GM12878 (cell line): ENCODE data around the gene GADD45A. TPM values are rescaled to one million over a fixed set of nuclear protein-coding genes. Genes with fewer than 3 reads are reported as not detected.

Source experiments
- ATAC-seq: fragments of 200-7000 bp; cut with Tn5 transposase; 3 replicates; pipeline ENCODE4 v1.9.1; 2020; ENCODE audit warnings: mild to moderate bottlenecking, moderate library complexity
- BruUV-seq: library from RNA; stranded (reverse); fragments of 400-500 nt; replicated peaks from 2 replicates; lab custom pipeline; 2021; lab: Mats Ljungman, UMichigan
- CTCF ChIA-PET: fragments of 300-600 bp; sonication (Branson Sonifier 250); formaldehyde crosslinking; extraction: SDS; loops from one replicate; lab custom pipeline; 2021; ENCODE audit warnings: inconsistent platforms; lab: Yijun Ruan, JAX
- POLR2A ChIA-PET: fragments of 350-600 bp; formaldehyde crosslinking; extraction: SDS; loops from one replicate; lab custom pipeline; 2021; ENCODE audit warnings: inconsistent platforms; lab: Charles Lee
- RAD21 ChIA-PET: fragments of 300-600 bp; sonication (Branson Sonifier 250); formaldehyde crosslinking; loops from one replicate; lab custom pipeline; 2023; ENCODE audit warnings: antibody characterized with exemption; ENCODE audit not compliant: unreplicated experiment; lab: Charles Lee
- SMC1A ChIA-PET: fragments of 300-600 bp; sonication (Branson Sonifier 250); formaldehyde crosslinking; loops from one replicate; lab custom pipeline; 2023; ENCODE audit not compliant: unreplicated experiment, uncharacterized antibody; lab: Charles Lee
- DNase-seq: peaks from one replicate; pipeline ENCODE4 v3.0.0-alpha.2; 2011; ENCODE audit warnings: low read depth, low spot score
- FAIRE-seq: peaks from 3 replicates; lab custom pipeline; 2011; peaks lifted over from hg19 to GRCh38; lab: Jason Lieb, UNC
- H2AFZ ChIP-seq: 2 replicates; pipeline ENCODE4 v1.6.0; 2011; ENCODE audit warnings: low read depth, low read length, control low read depth; ENCODE audit not compliant: control insufficient read depth
- H3K27ac ChIP-seq: 2 replicates; pipeline ENCODE4 v1.5.1; 2011; ENCODE audit warnings: control low read depth; ENCODE audit not compliant: control insufficient read depth, insufficient read depth
- H3K27me3 ChIP-seq, 2 experiments: replicated peaks in 1 of 2; 2 replicates each; pipeline versions ENCODE4 v1.6.0 to v1.6.1; 2011; ENCODE audit warnings: low read length in 1 of 2; ENCODE audit not compliant: control insufficient read depth in 2 of 2, insufficient read depth in 2 of 2
- H3K36me3 ChIP-seq, 2 experiments: 2 replicates each; pipeline ENCODE4 v1.5.1; 2011; ENCODE audit warnings: low read length in 1 of 2; ENCODE audit not compliant: control insufficient read depth in 2 of 2, insufficient read depth in 2 of 2
- H3K4me1 ChIP-seq: 2 replicates; pipeline ENCODE4 v1.6.1; 2011; ENCODE audit warnings: mild to moderate bottlenecking, low read length, moderate library complexity, mixed read lengths; ENCODE audit not compliant: control insufficient read depth, insufficient read depth
- H3K4me2 ChIP-seq: 2 replicates; pipeline ENCODE4 v1.6.0; 2011; ENCODE audit warnings: control low read depth; ENCODE audit not compliant: control insufficient read depth, insufficient read depth
- H3K4me3 ChIP-seq: fragments of 200-600 bp; sonication (generic); 2 replicates; pipeline ENCODE4 v1.5.1; 2016
- H3K79me2 ChIP-seq: 2 replicates; pipeline ENCODE4 v1.6.0; 2011; ENCODE audit warnings: low read length; ENCODE audit not compliant: control insufficient read depth, insufficient read depth
- H3K9ac ChIP-seq: 2 replicates; pipeline ENCODE4 v1.8.0; 2011; ENCODE audit warnings: low read length, control low read depth, mixed read lengths; ENCODE audit not compliant: control insufficient read depth, insufficient read depth
- H3K9me3 ChIP-seq: replicated peaks from 3 replicates; pipeline ENCODE4 v1.5.1; 2011; ENCODE audit warnings: mild to moderate bottlenecking, low read length; ENCODE audit not compliant: control insufficient read depth, insufficient read depth
- H4K20me1 ChIP-seq: 2 replicates; pipeline ENCODE4 v1.6.0; 2011; ENCODE audit not compliant: control insufficient read depth, insufficient read depth
- CREB1 ChIP-seq: IDR thresholded peaks from 2 replicates; pipeline ENCODE4 v1.6.1; 2012; ENCODE audit warnings: low read depth, mild to moderate bottlenecking, inconsistent platforms
- KAT2A ChIP-seq: conservative IDR thresholded peaks from 2 replicates; pipeline ENCODE4 v1.6.1; 2011; ENCODE audit warnings: low read depth, low read length; ENCODE audit not compliant: control insufficient read depth
- MTA2 ChIP-seq: fragments of 450-650 bp; IDR thresholded peaks from 2 replicates; pipeline ENCODE4 v1.6.1; 2016; ENCODE audit warnings: low read depth, mild to moderate bottlenecking, moderate library complexity
- MYC ChIP-seq: IDR thresholded peaks from 2 replicates; pipeline ENCODE4 v1.6.1; 2011; ENCODE audit warnings: mild to moderate bottlenecking, low read length, moderate library complexity, inconsistent platforms; ENCODE audit not compliant: insufficient read depth, insufficient replicate concordance, insufficient read length, severe bottlenecking
- NFIC ChIP-seq: IDR thresholded peaks from 2 replicates; pipeline ENCODE4 v1.6.1; 2012; ENCODE audit warnings: low read depth, mild to moderate bottlenecking, inconsistent platforms, low read length, moderate library complexity
- NR2C2 ChIP-seq: IDR thresholded peaks from 2 replicates; pipeline ENCODE4 v1.6.1; 2011; ENCODE audit warnings: borderline replicate concordance, low read depth; ENCODE audit not compliant: control insufficient read depth, insufficient read length
- NRF1 ChIP-seq: conservative IDR thresholded peaks from 2 replicates; pipeline ENCODE4 v1.6.1; 2011; ENCODE audit warnings: mild to moderate bottlenecking, low read depth, low read length, improper control_type of control experiment
- POLR2AphosphoS5 ChIP-seq: IDR thresholded peaks from 2 replicates; pipeline ENCODE4 v1.6.1; 2011; ENCODE audit warnings: mild to moderate bottlenecking, low read length, inconsistent platforms
- RFX5 ChIP-seq: IDR thresholded peaks from 2 replicates; pipeline ENCODE4 v1.6.1; 2011; ENCODE audit warnings: low read depth, low read length, improper control_type of control experiment
- TCF3 ChIP-seq: IDR thresholded peaks from 2 replicates; pipeline ENCODE4 v1.6.1; 2012; ENCODE audit warnings: low read depth, mild to moderate bottlenecking, low read length, borderline replicate concordance; ENCODE audit not compliant: insufficient read depth
- ZNF622 ChIP-seq: fragments of 450-650 bp; IDR thresholded peaks from 2 replicates; pipeline ENCODE4 v1.6.1; 2017; ENCODE audit warnings: mild to moderate bottlenecking, inconsistent platforms
- WGBS: methylation state at CpG from one replicate; pipeline ENCODE4 v1.1.6; 2016; ENCODE audit warnings: low lambda C conversion rate; ENCODE audit not compliant: insufficient replicate concordance, insufficient coverage; ENCODE audit errors: missing lambda C conversion rate; 5-methylcytosine and 5-hydroxymethylcytosine counted together
- in situ Hi-C: fragments of 300-500 bp; cut with MboI; formaldehyde crosslinking; loops from 9 replicates; pipeline ENCODE4 v1.14.3; 2018; ENCODE audit warnings: mixed read lengths
- intact Hi-C: fragments of 100-400 bp; cut with micrococcal nuclease; formaldehyde crosslinking; loops from one replicate; pipeline ENCODE4 v1.14.2; 2022; ENCODE audit not compliant: unreplicated experiment
- polyA plus RNA-seq, 11 experiments: library from polyadenylated mRNA; depleted of rRNA in 4 of 11; unstranded in 6 of 11; stranded (reverse) in 5 of 11; fragments of >200 nt; fragmentation: Nextera tagmentation in 4 of 11; fragmentation: Illumina TruSeq in 1 of 11; extraction: Ambion mirVana in 4 of 11; extraction: Trizol in 1 of 11; gene quantifications; 1 replicate in 1 of 11; 2 replicates in 10 of 11; pipeline versions ENCODE4 v1.2.1 to v1.2.3, GENCODE V29; 2011 to 2016; ENCODE audit warnings: inconsistent platforms in 2 of 11, missing spikeins in 2 of 11, low read depth in 1 of 11
- total RNA-seq, 4 experiments: library from RNA; depleted of rRNA in 3 of 4; stranded (reverse); fragments of >200 nt in 3 of 4; fragmentation: Illumina TruSeq in 1 of 4; extraction: Trizol in 1 of 4; gene quantifications; 2 replicates each; pipeline versions ENCODE4 v1.2.1 to v1.2.3, GENCODE V29; 2013 to 2021
- TF ChIP-seq, protein P1 (sequence below): fragments of 450-650 bp; IDR thresholded peaks from 2 replicates; pipeline ENCODE4 v1.6.1; 2017; ENCODE audit warnings: low read depth, mild to moderate bottlenecking, moderate library complexity
- TF ChIP-seq, protein P2 (sequence below): fragments of 450-650 bp; IDR thresholded peaks from 2 replicates; pipeline ENCODE4 v1.6.1; 2016; ENCODE audit warnings: mild to moderate bottlenecking
- TF ChIP-seq, protein P3 (sequence below): fragments of 450-650 bp; formaldehyde crosslinking; IDR thresholded peaks from 2 replicates; pipeline ENCODE4 v1.5.0; 2022; ENCODE audit warnings: mild to moderate bottlenecking, missing genetic modification characterization

Gene GADD45A
- total and polyA plus RNA-seq, 10 of the 15 experiments (the other 5 are each of a cell fraction or from before 2014, with no cell fraction given) = 4.7 to 48.9 (median 18.5) TPM

DNA sequence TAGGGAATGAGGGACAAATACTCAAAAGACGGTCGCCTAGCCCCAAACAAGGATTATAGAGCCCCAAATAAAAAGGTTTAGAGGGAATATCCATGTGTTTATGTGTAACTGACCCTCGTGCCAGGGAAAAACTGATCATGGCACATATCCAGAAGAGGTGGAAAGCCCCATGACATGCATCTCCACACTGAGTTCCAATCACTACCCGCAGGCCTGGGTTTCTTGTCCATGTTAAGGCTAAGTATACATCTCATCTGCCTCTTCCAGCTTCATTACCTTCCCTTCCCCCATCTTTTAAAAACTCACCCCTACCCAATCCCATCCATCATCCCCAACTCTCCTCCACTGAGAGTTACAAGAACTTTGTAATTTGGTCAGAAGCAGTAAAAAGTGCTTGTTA is 15.2 kb downstream of the GADD45A start:
- FAIRE-seq (no peak), ATAC-seq (no peak), DNase-seq (no peak)
- intact Hi-C loops = no loop called here
- H3K27me3 ChIP-seq = no peaks in the 10 kb centered on the region; a peak in 2 of 4 replicates
- no peak overlapping the region for H3K27ac ChIP-seq
- no TSS peak for BruUV-seq
- no peaks in the 10 kb centered on the region for H4K20me1 ChIP-seq
- no peak overlapping the region for H3K4me2 ChIP-seq
- SMC1A ChIA-PET = interaction anchor here (0.9 to 2.4 kb wide), 7 partner anchors 9 to 60 kb away, joined by 3 to 9 read pairs (median 4); no protein-coding TSS in a partner anchor
- no peaks in the 10 kb centered on the region for H3K79me2 ChIP-seq
- CTCF ChIA-PET = interaction anchor here (0.6 to 1.2 kb wide), 4 partner anchors 9 to 139 kb away, joined by 3 to 5 read pairs (median 4); no protein-coding TSS in a partner anchor
- no peak overlapping the region for H2AFZ ChIP-seq
- WGBS = 71% methylated on average over 4 of the region's 4 CpGs
- RAD21 ChIA-PET = interaction anchor here (2.0 kb wide), 1 partner anchor 60 kb away, joined by 6 read pairs; no protein-coding TSS in a partner anchor
- POLR2A ChIA-PET = no interaction called here
- no peaks in the 10 kb centered on the region for H3K4me1 ChIP-seq
- no peaks in the 10 kb centered on the region for H3K36me3 ChIP-seq
- H3K9me3 ChIP-seq = no peaks in the 10 kb centered on the region
- in situ Hi-C loops = no loop called here
- TF ChIP-seq TCF3 = no peak
- TF ChIP-seq, protein P1, sequence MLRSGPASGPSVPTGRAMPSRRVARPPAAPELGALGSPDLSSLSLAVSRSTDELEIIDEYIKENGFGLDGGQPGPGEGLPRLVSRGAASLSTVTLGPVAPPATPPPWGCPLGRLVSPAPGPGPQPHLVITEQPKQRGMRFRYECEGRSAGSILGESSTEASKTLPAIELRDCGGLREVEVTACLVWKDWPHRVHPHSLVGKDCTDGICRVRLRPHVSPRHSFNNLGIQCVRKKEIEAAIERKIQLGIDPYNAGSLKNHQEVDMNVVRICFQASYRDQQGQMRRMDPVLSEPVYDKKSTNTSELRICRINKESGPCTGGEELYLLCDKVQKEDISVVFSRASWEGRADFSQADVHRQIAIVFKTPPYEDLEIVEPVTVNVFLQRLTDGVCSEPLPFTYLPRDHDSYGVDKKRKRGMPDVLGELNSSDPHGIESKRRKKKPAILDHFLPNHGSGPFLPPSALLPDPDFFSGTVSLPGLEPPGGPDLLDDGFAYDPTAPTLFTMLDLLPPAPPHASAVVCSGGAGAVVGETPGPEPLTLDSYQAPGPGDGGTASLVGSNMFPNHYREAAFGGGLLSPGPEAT = no peak
- TF ChIP-seq RFX5 = no peak
- TF ChIP-seq, protein P2, sequence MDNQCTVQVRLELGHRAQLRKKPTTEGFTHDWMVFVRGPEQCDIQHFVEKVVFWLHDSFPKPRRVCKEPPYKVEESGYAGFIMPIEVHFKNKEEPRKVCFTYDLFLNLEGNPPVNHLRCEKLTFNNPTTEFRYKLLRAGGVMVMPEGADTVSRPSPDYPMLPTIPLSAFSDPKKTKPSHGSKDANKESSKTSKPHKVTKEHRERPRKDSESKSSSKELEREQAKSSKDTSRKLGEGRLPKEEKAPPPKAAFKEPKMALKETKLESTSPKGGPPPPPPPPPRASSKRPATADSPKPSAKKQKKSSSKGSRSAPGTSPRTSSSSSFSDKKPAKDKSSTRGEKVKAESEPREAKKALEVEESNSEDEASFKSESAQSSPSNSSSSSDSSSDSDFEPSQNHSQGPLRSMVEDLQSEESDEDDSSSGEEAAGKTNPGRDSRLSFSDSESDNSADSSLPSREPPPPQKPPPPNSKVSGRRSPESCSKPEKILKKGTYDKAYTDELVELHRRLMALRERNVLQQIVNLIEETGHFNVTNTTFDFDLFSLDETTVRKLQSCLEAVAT = no peak
- no peak for TF ChIP-seq CREB1
- no peak for TF ChIP-seq ZNF622
- TF ChIP-seq NR2C2 = no peak
- TF ChIP-seq NRF1 = no peak
- no peak for TF ChIP-seq KAT2A
- no peak for TF ChIP-seq NFIC
- TF ChIP-seq, protein P3, sequence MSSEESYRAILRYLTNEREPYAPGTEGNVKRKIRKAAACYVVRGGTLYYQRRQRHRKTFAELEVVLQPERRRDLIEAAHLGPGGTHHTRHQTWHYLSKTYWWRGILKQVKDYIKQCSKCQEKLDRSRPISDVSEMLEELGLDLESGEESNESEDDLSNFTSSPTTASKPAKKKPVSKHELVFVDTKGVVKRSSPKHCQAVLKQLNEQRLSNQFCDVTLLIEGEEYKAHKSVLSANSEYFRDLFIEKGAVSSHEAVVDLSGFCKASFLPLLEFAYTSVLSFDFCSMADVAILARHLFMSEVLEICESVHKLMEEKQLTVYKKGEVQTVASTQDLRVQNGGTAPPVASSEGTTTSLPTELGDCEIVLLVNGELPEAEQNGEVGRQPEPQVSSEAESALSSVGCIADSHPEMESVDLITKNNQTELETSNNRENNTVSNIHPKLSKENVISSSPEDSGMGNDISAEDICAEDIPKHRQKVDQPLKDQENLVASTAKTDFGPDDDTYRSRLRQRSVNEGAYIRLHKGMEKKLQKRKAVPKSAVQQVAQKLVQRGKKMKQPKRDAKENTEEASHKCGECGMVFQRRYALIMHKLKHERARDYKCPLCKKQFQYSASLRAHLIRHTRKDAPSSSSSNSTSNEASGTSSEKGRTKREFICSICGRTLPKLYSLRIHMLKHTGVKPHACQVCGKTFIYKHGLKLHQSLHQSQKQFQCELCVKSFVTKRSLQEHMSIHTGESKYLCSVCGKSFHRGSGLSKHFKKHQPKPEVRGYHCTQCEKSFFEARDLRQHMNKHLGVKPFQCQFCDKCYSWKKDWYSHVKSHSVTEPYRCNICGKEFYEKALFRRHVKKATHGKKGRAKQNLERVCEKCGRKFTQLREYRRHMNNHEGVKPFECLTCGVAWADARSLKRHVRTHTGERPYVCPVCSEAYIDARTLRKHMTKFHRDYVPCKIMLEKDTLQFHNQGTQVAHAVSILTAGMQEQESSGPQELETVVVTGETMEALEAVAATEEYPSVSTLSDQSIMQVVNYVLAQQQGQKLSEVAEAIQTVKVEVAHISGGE (CRISPR knock-in tag) = no peak
- no peak for TF ChIP-seq MYC
- no peak for TF ChIP-seq MTA2
- TF ChIP-seq POLR2AphosphoS5 = no peak
- H3K9ac ChIP-seq = no peak overlapping the region
- no peak overlapping the region for H3K4me3 ChIP-seq
